HL-60/S4 treated with retinoic acid at 250 ng/mL for 4 days and 3 days (cell line): Measurements from ENCODE around the gene HDAC4.

Experiments
- in situ Hi-C: fragments of 300-500 bp; cut with MboI; formaldehyde crosslinking; loops from 2 replicates; pipeline ENCODE4 v1.7.0; 2022; ENCODE audit warnings: low sequenced_read_pairs

The HDAC4 gene

GRCh38 chr2:239385096-239386000 is 15.5 kb downstream of the HDAC4 start:
- in situ Hi-C loops = no loop called here

- in situ Hi-C loops = no loop called here
These were observed 17.1 kb downstream of the HDAC4 start for GRCh38 chr2:239383759-239384156.

- in situ Hi-C loops = no loop called here
These were observed 17.6 kb downstream of the HDAC4 start for GRCh38 chr2:239383036-239383758.

GRCh38 chr2:239382384-239382880 is 18.4 kb downstream of the HDAC4 start:
- in situ Hi-C loops = no loop called here

- in situ Hi-C loops = no loop called here
These were observed 19.1 kb downstream of the HDAC4 start for GRCh38 chr2:239381709-239382134.

- in situ Hi-C loops = no loop called here
These were observed 19.8 kb downstream of the HDAC4 start for GRCh38 chr2:239380831-239381708.

GRCh38 chr2:239379641-239380170 is 21.1 kb downstream of the HDAC4 start:
- in situ Hi-C loops = no loop called here

- in situ Hi-C loops = no loop called here
These were observed 21.7 kb downstream of the HDAC4 start for GRCh38 chr2:239378918-239379640.

- in situ Hi-C loops = no loop called here
These were observed 22.6 kb downstream of the HDAC4 start for GRCh38 chr2:239378021-239378917.

GRCh38 chr2:239377591-239377990 is 23.2 kb downstream of the HDAC4 start:
- in situ Hi-C loops = no loop called here

- in situ Hi-C loops = no loop called here
These were observed 23.8 kb downstream of the HDAC4 start for GRCh38 chr2:239376942-239377531.

- in situ Hi-C loops = no loop called here
These were observed 24.5 kb downstream of the HDAC4 start for GRCh38 chr2:239376351-239376750.

GRCh38 chr2:239375278-239376061 is 25.4 kb downstream of the HDAC4 start:
- in situ Hi-C loops = no loop called here

- in situ Hi-C loops = no loop called here
These were observed 25.9 kb downstream of the HDAC4 start for GRCh38 chr2:239374896-239375277.

GRCh38 chr2:239372835-239373234 is 28.0 kb downstream of the HDAC4 start:
- in situ Hi-C loops = no loop called here

GRCh38 chr2:239371726-239372686 is 28.8 kb downstream of the HDAC4 start:
- in situ Hi-C loops = no loop called here
